Suprapubic skin (tissue), 4 donors: ENCODE data around the gene PRKD2. TPM values are rescaled to one million over a fixed set of nuclear protein-coding genes. Genes with fewer than 3 reads are reported as not detected.

Source experiments
- DNase-seq, 2 donors: peaks; one replicate each; pipeline ENCODE4 v3.0.0-alpha.2; 2019; ENCODE audit warnings: low spot score in 2 of 2
- H3K27ac ChIP-seq: fragments of 200-600 bp; sonication (generic); one replicate; pipeline ENCODE4 v1.5.1; 2019
- H3K27me3 ChIP-seq: fragments of 200-600 bp; sonication (generic); one replicate; pipeline ENCODE4 v1.5.1; 2019
- H3K36me3 ChIP-seq: fragments of 200-600 bp; sonication (generic); one replicate; pipeline ENCODE4 v1.5.1; 2019
- H3K4me1 ChIP-seq: fragments of 200-600 bp; sonication (generic); one replicate; pipeline ENCODE4 v1.5.1; 2019
- H3K4me3 ChIP-seq: fragments of 200-600 bp; sonication (generic); one replicate; pipeline ENCODE4 v1.5.1; 2019; ENCODE audit warnings: mild to moderate bottlenecking
- H3K9me3 ChIP-seq: fragments of 200-600 bp; sonication (generic); one replicate; pipeline ENCODE4 v1.5.1; 2019
- EP300 ChIP-seq: sonication (generic); formaldehyde crosslinking; IDR thresholded peaks from one replicate; pipeline ENCODE4 v1.6.1; 2017; ENCODE audit warnings: antibody characterized with exemption
- POLR2A ChIP-seq, 2 donors: fragments of 450-650 bp; IDR thresholded peaks; one replicate each; pipeline ENCODE4 v1.6.1; 2017; ENCODE audit warnings: antibody characterized with exemption in 2 of 2, mild to moderate bottlenecking in 2 of 2, moderate library complexity in 2 of 2
- POLR2AphosphoS5 ChIP-seq, 3 donors: sonication (generic); formaldehyde crosslinking; IDR thresholded peaks; one replicate each; pipeline ENCODE4 v1.6.1; 2017; ENCODE audit warnings: antibody characterized with exemption in 3 of 3
- WGBS: methylation state at CpG from one replicate; pipeline ENCODE4 v1.1.5; 2018; 5-methylcytosine and 5-hydroxymethylcytosine counted together
- total RNA-seq, 4 donors: library from RNA; depleted of rRNA; stranded (reverse); fragments of >200 nt; gene quantifications; one replicate each; pipeline ENCODE4 v1.1.0, GENCODE V29; 2016
- TF ChIP-seq, protein P1 (sequence below), 2 donors: fragments of 200-600 bp in 1 of 2; fragments of 450-650 bp in 1 of 2; sonication (generic) in 1 of 2; IDR thresholded peaks; one replicate each; pipeline ENCODE4 v1.5.1; 2016 to 2019; ENCODE audit warnings: antibody characterized with exemption in 2 of 2, mild to moderate bottlenecking in 1 of 2, moderate library complexity in 1 of 2

PRKD2 gene
- total RNA-seq, 4 donors from 2014 or later, result 51.5 to 136 (median 61.2) TPM

DNA sequence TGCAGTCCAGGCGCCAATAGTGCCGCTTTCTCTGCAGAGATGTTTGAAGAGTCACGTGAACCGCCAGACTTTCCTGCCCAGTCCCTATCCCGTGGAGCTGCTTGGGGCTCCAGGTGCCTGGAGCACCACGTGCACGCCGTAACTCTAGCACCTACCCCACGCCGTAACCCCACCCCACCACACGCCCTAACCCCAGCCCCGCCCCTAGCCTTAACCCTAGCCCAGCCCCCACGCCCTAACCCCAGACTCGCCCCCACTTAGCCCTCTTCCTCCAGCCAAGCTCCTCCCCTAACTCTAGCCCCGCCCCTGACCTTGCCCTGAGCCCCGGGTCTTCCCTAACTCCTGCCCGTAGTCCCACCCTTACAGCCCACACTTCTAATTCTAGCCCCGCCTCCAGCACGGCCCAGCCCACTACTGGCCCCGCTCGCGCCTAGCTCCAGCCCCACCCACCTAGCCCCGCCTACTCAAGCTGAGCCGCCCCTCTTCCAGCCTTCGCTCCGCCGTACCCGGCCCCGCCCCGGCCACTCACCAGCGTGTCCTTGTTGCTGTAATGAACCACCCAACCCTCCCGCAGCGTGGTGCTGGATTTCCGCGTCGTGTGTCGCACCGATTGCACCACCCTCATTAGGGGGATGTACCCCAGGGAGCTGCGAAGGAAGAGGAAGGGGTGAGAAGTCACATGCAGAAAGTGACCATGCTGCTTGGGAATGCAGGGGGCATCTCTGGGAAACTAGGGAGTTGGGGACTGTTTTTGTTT lies 19.5 kb downstream of the PRKD2 start:
- no peak for TF ChIP-seq POLR2A (IDR thresholded peaks at IDR 0.05)
- no peak for TF ChIP-seq EP300
- TF ChIP-seq, protein P1, sequence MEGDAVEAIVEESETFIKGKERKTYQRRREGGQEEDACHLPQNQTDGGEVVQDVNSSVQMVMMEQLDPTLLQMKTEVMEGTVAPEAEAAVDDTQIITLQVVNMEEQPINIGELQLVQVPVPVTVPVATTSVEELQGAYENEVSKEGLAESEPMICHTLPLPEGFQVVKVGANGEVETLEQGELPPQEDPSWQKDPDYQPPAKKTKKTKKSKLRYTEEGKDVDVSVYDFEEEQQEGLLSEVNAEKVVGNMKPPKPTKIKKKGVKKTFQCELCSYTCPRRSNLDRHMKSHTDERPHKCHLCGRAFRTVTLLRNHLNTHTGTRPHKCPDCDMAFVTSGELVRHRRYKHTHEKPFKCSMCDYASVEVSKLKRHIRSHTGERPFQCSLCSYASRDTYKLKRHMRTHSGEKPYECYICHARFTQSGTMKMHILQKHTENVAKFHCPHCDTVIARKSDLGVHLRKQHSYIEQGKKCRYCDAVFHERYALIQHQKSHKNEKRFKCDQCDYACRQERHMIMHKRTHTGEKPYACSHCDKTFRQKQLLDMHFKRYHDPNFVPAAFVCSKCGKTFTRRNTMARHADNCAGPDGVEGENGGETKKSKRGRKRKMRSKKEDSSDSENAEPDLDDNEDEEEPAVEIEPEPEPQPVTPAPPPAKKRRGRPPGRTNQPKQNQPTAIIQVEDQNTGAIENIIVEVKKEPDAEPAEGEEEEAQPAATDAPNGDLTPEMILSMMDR (IDR thresholded peaks at IDR 0.05), result no peak
- TF ChIP-seq POLR2AphosphoS5 (IDR thresholded peaks at IDR 0.05), result peak in 1 of 3 donors; percentile 5
- Histone ChIP-seq H3K36me3 (peaks cover 88% of the 10 kb centered on the region), H3K9me3 (no peaks in the 10 kb centered on the region), H3K4me1 (peaks cover 13% of the 10 kb centered on the region), H3K4me3 (peak overlapping the region; percentile 20), H3K27me3 (no peaks in the 10 kb centered on the region), H3K27ac (no peak overlapping the region)
- 29% methylated on average over 39 of the region's 39 CpGs for WGBS
- DNase-seq, result peak; percentile 95 to 97

DNA sequence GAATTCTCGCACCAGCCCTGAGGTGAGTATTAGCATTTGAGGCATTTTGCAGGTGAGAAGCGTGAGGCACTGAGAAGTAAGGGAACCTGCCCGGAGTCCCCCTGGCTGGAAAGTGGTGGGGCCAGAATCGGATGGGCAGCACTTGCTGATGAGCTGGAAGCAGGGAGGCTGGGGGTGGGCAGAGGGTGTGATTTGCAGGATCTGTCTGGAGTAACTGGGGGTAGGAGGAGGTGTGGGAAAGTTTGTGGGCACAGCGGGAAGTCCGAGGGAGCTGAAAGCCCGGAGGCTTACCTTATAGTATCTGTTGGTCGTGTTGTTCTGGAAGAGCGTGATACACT lies 20.1 kb downstream of the PRKD2 start:
- Histone ChIP-seq H3K4me3 (peak overlapping the region; percentile 20), H3K9me3 (no peaks in the 10 kb centered on the region), H3K4me1 (peaks cover 13% of the 10 kb centered on the region), H3K27me3 (no peaks in the 10 kb centered on the region), H3K27ac (no peak overlapping the region), H3K36me3 (peaks cover 88% of the 10 kb centered on the region)
- DNase-seq, result no peak
- TF ChIP-seq POLR2AphosphoS5 (IDR thresholded peaks at IDR 0.05) (no peak), POLR2A (IDR thresholded peaks at IDR 0.05) (no peak), EP300 (no peak)
- TF ChIP-seq, protein P1 (IDR thresholded peaks at IDR 0.05), result no peak
- WGBS, result 73% methylated on average over 9 of the region's 9 CpGs

DNA sequence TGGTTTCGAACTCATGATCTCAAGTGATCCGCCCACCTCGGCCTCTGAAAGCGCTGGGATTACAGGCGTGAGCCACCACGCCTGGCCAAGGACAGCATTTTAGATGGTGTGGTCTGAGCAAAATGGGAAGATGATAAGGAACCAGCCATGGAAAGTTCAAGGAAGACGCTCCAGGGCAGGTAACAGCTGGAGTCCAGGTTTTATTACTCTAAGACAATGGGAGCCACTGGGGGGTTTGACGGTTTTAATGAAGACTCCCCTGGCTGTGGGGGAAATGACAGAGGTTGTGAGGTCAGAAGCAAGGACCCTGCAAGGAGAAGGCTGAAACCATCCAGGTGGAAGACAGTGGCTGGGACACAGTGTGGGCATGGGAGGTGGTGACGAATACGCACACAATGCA lies 20.9 kb downstream of the PRKD2 start:
- Histone ChIP-seq H3K9me3 (no peaks in the 10 kb centered on the region), H3K4me3 (no peak overlapping the region), H3K36me3 (peaks cover 88% of the 10 kb centered on the region), H3K27ac (no peak overlapping the region), H3K27me3 (no peaks in the 10 kb centered on the region), H3K4me1 (peaks cover 13% of the 10 kb centered on the region)
- TF ChIP-seq EP300 (no peak), POLR2A (IDR thresholded peaks at IDR 0.05) (no peak), POLR2AphosphoS5 (IDR thresholded peaks at IDR 0.05) (no peak)
- TF ChIP-seq, protein P1 (IDR thresholded peaks at IDR 0.05), result no peak
- WGBS, result 96% methylated on average over 10 of the region's 10 CpGs
- DNase-seq, result no peak

DNA sequence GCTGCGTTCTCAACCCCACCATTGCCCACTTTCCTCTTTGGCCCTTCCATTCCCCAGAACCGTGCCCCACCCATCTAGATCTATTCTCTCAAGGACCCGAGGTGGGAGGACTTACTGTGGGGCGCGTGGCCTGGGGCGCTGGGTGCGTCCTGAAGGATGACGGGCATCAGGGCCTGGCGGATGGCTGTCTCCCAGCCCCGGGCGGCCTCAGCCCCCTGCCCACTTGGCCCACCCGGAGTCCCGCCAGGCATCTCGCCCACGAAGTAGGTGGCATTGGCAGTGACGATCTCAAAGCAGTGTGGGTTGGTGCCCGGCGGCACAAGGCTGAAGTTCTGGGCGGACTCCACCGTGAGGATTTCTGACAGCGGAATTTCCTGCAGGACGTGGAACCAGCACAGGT lies 23.2 kb downstream of the PRKD2 start:
- no peaks in the 10 kb centered on the region for H3K9me3 ChIP-seq
- DNase-seq, result no peak
- 94% methylated on average over 20 of the region's 22 CpGs for WGBS
- no peak overlapping the region for H3K4me3 ChIP-seq
- no peak overlapping the region for H3K27ac ChIP-seq
- no peaks in the 10 kb centered on the region for H3K27me3 ChIP-seq
- peaks cover 13% of the 10 kb centered on the region for H3K4me1 ChIP-seq
- peaks cover 89% of the 10 kb centered on the region for H3K36me3 ChIP-seq
- TF ChIP-seq, protein P1 (IDR thresholded peaks at IDR 0.05), result no peak
- no peak for TF ChIP-seq POLR2AphosphoS5 (IDR thresholded peaks at IDR 0.05)
- TF ChIP-seq POLR2A (IDR thresholded peaks at IDR 0.05), result no peak
- TF ChIP-seq EP300, result no peak

DNA sequence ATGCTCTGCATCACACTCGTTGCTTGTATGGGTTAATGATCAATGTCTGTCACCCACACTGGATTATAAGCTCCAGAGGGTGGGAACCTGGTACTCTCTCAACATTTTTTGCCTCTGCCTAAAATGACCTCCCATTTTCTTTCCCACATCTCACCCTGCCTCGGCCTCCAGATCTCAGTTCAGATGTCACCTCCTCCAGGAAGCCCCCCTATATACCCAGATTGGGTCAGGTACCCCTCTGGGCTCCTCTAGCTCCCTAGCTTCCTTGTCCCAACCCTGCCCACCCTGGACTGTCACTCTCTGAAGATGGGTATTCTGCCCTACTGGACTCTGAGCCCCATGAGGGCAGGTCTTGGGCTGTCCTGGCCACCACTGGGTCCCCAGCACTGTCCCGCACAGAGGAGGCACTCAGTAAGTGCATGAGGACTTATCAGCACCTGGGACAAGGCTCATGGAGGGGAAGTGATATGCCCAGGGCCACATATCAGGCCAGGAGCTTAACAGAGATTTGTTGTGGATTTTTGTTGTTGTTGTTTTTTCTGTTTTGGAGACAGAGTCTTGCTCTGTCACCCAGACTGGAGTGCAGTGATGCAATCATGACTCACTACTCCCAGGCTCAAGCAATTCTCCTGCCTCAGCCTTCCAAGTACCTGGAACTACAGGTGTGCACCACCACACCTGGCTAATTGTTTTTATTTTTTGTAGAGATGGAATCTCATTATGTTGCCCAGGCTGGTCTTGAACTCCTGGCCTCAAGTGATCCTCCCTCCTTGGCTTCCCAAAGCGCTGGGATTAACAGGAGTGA lies 23.8 kb downstream of the PRKD2 start:
- Histone ChIP-seq H3K9me3 (no peaks in the 10 kb centered on the region), H3K4me1 (peaks cover 13% of the 10 kb centered on the region), H3K4me3 (no peak overlapping the region), H3K27ac (no peak overlapping the region), H3K36me3 (peaks cover 91% of the 10 kb centered on the region), H3K27me3 (no peaks in the 10 kb centered on the region)
- TF ChIP-seq POLR2AphosphoS5 (IDR thresholded peaks at IDR 0.05) (no peak), EP300 (no peak), POLR2A (IDR thresholded peaks at IDR 0.05) (no peak)
- TF ChIP-seq, protein P1 (IDR thresholded peaks at IDR 0.05), result no peak
- no peak for DNase-seq
- WGBS, result 89% methylated on average over 4 of the region's 4 CpGs
